ENCODE results near the gene SNX5.
A peak's percentile ranks its signal among the peaks of the same experiment; 100 is the strongest.

SNX5 gene

DNA sequence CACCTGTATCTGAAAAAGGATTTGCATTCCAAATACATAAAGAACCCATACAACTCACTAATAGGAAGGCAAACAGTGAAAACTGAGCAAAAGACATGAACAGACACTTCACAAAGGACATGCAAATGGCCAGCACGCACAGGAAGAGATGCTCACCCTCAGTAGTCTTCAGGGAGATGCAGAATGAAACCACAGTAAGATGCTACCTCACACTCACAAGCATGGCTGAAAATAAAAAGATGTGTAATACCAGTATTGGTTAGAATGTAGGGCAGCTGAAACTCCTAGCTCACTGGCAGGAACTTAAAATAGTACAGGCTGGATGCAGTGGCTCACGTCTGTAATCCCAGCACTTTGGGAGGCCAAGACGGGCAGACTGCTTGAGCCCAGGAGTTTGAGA is 64.6 kb downstream of the SNX5 start:
- no peak overlapping the region for H3K27ac ChIP-seq
- TF ChIP-seq, protein P1, sequence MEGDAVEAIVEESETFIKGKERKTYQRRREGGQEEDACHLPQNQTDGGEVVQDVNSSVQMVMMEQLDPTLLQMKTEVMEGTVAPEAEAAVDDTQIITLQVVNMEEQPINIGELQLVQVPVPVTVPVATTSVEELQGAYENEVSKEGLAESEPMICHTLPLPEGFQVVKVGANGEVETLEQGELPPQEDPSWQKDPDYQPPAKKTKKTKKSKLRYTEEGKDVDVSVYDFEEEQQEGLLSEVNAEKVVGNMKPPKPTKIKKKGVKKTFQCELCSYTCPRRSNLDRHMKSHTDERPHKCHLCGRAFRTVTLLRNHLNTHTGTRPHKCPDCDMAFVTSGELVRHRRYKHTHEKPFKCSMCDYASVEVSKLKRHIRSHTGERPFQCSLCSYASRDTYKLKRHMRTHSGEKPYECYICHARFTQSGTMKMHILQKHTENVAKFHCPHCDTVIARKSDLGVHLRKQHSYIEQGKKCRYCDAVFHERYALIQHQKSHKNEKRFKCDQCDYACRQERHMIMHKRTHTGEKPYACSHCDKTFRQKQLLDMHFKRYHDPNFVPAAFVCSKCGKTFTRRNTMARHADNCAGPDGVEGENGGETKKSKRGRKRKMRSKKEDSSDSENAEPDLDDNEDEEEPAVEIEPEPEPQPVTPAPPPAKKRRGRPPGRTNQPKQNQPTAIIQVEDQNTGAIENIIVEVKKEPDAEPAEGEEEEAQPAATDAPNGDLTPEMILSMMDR (conservative IDR thresholded peaks at IDR 0.05), result no peak

DNA sequence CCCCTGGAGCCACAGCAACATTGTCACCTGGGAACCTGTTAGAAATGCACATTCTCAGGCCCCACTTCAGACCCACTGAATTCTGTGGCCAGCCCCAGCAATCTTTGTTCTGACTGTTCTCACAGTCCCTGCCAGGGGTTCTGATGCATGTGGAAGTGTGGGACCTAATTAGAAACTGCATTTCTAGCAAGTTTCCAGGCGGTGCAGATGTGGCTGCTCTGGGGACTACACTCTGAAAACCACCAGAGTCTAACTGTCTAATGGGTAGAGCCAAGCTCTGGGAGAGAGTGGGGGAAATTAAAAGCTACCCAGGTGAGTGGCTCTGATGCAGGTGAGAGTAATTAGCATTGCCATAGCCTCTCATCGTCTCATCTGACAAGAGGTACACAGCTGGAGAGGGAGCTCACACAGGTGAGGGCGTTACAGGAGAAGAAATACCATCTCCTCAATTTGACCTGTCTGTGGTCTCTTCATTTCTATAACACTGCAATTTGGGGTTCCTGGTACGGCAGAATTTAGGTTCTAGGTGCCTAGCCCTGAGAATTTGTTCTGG is 66.0 kb downstream of the SNX5 start:
- no peak overlapping the region for H3K27ac ChIP-seq
- TF ChIP-seq, protein P1 (conservative IDR thresholded peaks at IDR 0.05), result no peak

DNA sequence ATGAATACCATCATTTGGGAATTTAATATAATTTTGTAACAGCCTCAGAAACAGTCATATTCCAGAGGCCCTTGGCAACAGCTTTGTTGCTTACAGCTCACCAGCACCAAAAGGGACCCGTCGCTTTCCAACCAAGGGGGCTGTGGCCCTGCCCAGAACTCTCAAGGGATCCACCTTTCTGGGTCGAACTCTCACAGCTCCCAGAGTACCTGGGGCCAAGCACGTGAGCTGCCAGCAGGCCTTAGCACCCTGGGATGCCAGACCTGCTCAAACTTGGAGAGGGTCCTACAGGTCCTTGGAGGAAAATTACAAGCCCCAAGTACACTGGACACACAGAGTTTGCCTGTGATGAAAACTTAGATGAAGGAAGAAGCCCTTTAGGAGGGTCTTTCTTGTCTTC is 66.6 kb downstream of the SNX5 start:
- H3K27ac ChIP-seq, result no peak overlapping the region
- TF ChIP-seq, protein P1 (conservative IDR thresholded peaks at IDR 0.05), result no peak

DNA sequence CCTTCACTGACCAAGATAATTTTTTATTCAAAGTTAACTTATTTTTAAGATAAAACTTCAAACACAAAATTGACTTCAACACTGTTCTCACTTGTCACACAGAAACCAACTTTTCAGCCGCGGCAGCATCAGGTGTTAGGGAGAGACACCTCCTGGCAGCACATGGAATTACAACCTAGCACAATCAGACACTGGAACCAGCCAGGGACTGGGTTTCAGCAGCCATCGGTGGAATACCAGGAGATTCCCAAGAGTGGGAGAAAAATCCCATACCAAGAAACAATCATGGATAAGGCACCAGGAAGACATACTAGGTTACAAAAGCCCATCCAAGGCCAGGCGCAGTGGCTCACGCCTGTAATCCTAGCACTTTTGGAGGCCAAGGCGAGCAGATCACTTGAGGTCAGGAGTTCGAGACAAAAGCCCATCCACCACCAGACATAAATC is 70.0 kb downstream of the SNX5 start:
- TF ChIP-seq, protein P1 (conservative IDR thresholded peaks at IDR 0.05), result peak; percentile 96
- H3K27ac ChIP-seq, result no peak overlapping the region

DNA sequence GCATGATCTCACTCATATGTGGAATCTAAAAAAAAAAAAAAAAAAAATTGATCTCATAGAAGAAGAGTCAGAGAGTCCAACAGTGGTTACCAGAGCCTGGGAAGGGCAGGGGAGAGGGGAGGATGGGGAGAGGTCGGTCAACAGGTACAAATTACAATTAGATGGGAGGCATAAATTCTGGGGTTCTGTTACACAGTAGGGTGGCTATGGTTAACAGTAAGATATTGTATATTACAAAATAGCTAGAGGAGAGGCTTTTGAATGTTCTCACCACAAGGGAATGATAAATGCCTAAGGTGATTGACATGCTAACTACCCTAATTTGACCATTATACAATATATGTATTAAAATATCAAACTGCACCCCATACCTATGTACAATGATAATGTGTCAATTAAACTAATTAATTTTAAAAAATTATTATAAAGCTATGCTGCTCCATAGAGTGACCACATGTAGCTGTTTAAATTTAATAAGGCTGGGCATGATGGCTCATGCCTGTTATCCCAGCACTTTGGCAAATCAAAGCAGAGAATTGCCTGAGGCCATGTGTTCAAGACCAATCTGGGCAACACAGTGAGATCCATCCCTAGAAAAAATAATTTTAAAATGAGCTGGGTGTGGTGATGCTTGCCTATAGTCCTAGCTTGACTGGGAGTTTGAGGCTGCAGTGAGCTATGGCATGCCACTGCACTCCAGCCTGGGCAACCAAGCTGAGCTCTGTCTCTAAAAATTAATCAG is 70.9 kb downstream of the SNX5 start:
- H3K27ac ChIP-seq, result no peak overlapping the region
- TF ChIP-seq, protein P1 (conservative IDR thresholded peaks at IDR 0.05), result no peak

DNA sequence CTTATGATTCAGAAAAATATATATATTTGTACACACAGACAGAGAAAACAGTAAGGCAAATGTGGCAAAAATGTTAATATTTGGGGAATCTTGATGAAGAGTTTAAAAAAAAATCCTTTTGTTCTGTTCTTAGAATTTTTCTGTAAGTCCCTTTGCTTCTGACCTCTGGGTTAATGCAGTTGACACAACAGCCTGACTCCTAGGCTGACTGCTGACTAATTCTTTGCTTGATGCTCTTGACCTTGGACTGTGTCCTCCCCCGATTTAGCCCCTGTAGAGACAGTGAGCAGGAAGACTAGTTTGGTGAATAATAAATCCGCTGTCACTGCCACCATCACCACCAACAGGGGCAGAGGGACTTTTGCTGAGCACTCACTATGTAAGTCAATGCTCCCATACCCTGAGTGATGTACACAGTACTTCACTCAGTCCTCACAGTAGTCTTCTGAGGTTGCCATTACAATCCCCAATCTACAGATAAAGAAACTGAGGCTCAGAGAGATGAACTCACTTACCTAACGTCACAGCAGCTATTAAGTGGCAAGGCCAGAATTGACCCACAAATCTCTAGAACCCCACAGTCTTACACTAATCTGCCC is 71.7 kb downstream of the SNX5 start:
- H3K27ac ChIP-seq, result no peak overlapping the region
- TF ChIP-seq, protein P1 (conservative IDR thresholded peaks at IDR 0.05), result no peak

DNA sequence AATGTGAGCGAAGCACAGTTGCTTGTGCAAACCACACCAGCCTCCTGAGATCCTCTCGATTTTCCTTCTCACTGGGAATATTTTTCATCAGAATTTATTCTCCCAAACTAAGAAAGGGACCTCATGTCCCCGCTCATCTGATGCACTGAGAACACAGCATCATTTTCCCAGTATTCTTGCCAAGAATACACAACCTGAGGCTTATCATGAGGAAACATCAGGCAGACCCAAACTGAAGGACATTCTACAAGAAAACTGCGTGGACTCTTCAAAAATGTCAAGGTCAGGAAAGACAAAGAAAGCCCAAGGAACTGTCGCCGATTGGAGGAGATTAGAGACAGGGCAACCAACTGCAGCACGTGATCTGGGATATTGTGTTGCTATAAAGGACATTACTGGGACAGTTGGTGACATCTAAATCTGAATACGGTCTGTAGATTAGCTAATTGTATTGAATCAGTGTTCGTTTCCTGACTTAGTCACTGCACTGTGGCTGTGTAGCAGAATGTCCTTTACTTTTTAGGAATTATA is 72.3 kb downstream of the SNX5 start:
- H3K27ac ChIP-seq, result no peak overlapping the region
- TF ChIP-seq, protein P1 (conservative IDR thresholded peaks at IDR 0.05), result no peak
